ENCODE data around the gene NUP93.

NUP93 gene

DNA sequence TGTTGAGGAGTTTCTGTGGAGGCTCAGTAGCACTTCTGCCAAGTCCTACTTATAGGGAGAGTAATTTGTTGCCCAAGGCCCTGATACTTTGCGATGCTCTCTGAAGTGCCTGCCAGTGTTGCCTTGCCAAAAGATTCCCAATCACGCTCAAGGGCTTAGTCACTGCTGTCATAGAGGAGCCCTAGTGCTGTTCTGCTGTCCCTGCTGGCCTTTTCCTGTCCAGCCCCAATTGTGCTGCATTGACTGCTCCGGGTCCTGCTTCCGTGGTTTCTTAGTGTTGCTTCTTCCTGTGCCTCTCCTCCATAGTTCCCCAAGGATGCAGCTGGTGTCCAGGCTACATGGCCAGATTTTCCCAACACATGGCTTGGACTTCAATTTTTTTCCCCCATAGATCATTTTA, 13.9 kb downstream of the NUP93 start:
- DNase-seq (ENCODE audit: low read depth in 2 of 2), result no peak

DNA sequence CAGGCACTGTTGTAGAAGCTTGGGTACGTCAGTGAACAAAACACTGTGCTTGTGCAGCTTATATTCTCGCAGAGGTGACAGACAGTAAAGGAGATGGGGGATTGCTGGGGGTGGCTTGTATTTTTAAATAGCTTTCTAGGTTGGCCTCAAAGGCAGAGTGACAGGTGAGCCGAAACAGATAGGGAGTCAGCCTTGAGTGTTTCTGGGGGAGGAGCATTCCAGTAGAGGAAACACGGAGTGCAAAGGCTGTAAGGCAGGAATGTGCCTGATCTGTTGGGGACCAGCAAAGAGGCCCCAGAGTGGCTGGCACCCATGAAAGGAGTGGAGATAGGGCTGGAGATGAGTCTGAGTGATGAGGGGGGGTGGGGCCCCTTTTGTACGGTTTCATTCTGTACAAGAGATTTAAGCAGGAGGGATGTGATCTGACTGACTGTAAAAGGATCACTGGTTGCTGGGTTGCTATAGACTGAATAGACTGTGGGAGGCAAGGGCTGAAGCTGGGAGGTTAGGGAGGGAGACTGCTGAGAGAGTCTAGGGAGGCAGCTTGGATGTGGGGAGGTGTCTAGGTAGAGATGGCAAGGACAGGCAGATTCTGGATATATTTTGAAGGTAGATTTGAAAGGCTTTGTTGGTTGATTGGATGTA, 15.2 kb downstream of the NUP93 start:
- DNase-seq (ENCODE audit: low read depth in 2 of 2), result no peak

DNA sequence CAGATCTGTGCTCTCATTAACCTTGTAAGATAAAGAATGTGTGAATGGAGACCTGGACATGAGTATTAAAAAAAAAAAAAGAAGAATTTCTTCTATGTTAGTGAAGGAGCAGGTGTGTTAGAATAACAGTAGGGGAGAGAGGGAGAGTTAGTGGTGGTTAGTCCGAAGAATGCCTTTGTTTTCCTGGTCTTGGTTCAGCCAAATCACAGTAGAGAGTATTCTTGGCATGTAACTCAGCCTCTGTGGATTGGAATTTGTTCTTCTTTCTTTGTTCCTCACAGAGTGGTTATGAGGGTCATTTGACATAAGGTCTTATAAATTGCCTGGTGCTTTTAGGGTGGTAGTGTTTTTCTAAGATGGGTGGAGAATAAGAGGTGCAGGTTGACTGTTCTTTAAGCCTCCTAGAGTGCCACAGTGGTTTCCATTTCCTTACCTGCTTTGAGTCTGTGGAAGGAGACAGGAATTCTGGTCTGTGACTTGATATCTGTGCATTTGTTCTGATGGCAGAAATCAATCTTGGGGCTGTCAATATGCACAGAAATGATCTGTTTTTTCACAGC, 17.6 kb downstream of the NUP93 start:
- DNase-seq (ENCODE audit: low read depth in 2 of 2), result no peak

DNA sequence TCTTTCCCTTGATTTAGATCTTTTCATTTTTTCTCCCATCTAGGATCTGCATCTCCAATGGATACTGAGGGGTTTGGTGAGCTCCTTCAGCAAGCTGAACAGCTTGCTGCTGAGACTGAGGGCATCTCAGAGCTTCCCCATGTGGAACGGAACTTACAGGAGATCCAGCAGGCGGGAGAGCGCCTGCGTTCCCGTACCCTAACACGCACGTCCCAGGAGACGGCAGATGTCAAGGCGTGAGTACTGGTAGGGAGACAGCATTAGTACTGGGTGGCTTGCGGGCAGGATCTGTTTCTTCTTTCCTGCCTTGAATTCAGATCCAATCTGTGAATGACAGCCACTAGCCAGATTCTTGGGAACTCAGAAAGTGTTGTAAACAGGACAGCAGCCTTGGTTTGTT, 18.3 kb downstream of the NUP93 start:
- DNase-seq (ENCODE audit: low read depth in 2 of 2), result no peak

DNA sequence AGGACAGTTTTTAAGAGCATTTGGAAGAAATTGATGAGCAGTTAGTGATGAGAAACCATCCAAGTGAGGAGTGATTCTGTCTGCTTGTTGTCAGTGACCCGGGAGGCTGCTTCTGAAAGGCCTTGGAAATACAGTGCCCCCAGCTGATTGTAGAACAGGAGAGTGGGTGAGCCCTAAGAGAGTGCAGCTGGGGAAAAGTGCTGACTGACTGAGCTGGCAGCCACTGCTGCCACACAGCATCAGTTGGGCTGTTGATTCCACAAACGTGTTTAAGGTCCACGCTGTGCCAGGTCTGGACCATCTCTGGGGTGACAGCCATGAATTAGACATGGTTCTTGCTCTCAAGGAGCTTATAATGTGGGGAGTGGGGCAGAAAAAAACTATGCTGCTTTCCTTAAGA, 18.9 kb downstream of the NUP93 start:
- no peak for DNase-seq (ENCODE audit: low read depth in 2 of 2)

DNA sequence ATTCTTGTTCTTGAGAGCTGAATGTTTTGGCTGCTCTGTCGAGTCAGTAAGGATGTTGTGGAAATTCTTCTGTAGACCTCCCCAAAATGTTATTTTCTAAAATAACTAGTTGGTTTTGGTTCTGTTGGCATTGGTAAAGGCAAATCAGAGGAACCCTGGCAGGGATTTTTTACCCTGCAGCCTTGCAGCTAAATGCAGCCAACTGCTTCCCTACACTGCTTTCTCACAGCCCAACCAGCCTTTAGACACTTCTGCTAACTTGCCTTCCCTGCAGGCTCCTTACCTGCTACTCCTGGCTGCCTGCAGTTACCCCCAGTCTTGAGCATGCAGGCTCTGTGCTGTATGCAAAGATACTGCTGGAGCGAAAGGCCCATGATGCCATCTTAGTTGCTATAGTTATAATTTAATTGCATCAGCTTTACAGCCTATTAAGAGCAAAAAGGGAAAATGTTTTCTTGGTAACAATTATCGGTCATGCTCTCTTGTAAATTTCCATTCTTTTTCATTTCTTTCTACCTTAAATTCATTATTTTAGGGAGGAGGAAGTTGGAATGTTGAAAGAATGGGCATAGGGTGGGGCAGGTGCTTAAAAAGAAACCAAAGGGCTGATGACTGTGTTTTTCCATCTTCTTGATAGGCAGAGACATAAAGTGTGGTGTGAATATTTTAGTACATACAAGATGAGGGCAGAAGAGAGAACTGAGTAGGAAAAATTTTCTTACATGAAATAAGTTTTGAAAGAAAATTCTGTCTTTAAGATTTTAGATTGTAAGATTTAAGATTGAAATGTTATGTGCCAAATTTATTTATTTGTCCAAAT, 20.0 kb downstream of the NUP93 start:
- no peak for DNase-seq (ENCODE audit: low read depth in 2 of 2)

DNA sequence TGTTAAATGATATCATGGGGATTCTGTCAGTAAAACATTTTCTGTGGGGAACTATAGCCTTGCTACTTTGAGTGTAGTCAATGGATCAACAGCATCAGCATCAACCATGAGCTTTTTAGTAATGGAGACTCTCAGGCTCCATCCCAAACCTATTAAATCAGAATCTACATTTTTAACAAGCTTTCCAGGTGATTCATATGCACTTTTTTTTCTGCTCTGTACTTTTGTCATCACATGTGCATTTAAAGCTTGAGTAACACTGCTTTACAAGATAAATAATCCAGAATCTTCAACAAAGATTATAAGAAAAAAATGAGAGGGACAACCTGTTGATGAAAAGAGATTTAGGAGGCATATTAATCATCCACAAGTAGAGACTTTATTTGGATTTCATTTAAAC, 23.5 kb downstream of the NUP93 start:
- no peak for DNase-seq (ENCODE audit: low read depth in 2 of 2)

DNA sequence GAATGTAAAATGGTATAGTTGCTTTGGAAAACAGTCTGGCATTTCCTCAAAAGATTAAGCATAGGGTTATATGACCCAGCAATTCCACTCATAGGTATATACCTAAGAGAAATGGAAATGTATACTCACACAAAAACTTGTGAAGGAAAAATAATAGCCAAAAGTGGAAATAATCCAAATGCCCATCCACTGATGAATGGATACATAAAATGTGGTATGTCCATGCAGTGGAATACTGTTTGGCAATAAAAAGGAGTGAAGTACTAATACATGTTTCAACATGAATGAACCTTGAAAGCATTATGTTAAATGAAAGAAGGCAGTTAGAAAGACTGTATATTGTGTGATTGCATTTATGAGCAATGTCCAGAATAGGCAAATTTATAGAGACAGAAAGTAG, 25.1 kb downstream of the NUP93 start:
- no peak for DNase-seq (ENCODE audit: low read depth in 2 of 2)

DNA sequence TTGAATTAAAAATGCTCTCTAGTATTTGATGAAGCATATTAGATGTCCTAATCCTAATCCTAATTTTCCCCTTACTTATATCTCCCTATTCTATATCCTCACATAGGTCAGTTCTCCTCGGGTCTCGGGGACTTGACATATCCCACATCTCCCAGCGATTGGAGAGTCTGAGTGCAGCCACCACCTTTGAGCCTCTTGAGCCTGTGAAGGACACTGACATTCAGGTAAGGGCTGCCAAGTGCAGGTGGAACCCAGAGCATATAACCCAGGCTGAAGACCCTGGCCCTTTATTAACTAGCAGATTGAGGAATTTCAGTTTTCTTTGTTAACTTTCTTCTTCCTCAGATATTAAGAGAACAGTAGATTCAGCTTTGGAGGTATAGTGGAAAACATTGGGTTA, 28.5 kb downstream of the NUP93 start:
- DNase-seq (ENCODE audit: low read depth in 2 of 2), result no peak

DNA sequence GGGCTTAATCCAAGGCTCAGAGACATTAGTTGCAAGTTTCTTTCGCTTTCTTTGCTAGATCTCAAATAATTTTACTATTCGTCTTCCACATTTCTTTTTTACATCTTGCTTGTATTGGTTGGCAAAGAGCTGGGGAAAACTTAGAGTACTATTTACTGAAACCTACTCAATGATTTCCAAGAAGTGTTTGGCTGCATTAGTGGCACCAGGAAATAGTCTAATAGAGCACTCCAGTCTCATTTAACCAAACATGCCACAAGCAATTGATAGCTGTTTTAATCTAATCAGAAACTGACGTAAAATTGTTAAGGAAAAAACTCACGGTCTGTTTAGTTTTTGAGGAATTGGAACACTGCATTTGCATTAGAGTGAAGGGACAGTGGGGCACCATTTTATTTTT, 29.0 kb downstream of the NUP93 start:
- no peak for DNase-seq (ENCODE audit: low read depth in 2 of 2)

DNA sequence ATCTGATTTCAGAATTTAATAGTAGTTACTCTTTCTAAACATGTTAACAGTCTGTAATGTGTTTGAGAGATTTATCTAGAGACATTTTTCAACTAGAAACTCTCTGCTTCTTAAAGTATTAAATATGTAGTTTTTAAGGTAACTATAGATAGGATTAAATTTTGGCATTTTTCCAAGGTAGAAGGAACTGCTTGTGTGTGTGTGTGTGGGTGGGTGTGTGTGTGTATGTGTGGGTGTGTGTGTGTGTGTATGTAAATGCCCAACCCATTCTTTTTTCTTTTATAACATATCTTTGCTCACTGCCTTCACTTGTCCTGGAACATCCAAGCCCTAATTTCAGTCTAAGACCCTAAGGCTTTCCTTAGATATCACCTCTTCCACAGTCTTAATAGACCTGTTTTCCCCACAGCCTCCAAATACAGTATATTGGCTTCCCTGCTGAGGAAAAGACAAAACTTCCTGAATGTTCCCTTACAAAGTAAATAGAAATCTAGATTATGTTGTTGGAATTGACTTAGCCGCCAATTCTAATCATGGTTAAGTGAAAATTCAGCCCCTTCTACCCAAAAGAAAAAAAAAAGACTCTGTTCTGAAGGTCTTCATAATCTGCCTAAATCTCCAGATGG, 33.5 kb downstream of the NUP93 start:
- no peak for DNase-seq (ENCODE audit: low read depth in 2 of 2)

DNA sequence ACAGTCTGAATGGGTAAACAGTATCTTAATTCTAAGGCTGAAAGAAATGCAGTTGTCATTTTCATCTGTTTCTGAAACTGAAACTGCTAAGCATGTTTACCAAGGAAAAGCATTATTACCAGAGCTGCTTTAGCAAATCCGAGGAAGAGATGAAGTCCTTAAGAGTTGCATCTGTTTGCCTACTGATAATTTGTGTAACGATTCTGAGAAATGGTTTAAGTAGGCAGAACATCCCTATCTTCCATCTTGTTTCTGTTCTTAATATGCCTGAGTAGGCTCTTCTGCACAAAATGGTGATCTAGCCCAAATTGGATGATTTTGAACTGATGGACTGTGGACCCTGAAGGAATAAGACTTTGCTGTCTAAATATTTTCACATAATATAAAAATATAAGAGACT, 34.9 kb downstream of the NUP93 start:
- DNase-seq (ENCODE audit: low read depth in 2 of 2), result no peak

DNA sequence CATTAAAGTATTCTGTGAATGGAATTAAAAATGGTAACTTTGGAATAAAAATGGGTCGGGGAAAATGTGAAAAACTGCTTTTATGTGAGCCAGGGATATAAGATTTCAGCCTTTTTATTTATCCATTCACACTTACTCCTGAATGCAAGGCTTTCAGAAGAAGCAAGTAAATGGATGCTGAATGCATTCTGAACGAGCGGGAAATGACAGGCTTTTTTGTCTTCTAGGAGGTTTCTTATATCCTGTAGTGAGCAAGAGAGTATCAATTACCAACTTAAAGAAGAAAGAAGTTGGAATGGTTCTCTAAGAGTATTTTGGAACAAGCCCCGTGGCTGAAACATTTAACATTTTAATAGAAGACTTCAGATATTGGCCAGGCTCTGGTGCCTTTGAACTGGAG, 36.0 kb downstream of the NUP93 start:
- no peak for DNase-seq (ENCODE audit: low read depth in 2 of 2)

DNA sequence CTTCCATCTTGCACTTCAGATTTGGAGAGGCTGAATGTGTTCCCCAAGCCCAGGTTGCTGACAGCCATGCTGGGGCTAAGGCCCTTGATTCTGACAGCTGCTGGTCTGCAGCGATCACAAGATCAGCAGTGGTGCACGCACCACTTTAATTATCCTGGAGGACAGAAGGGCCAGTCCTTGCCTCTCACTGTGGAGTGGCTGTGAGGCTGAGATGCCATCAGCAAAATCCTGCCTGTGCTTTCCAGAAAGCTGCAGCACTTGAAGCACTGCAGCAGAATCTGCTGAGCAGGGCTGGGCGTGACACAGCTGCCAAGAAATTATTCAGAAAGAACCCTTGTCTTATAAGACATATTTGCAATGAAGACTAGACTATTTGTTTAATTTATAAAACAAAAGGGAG, 37.1 kb downstream of the NUP93 start:
- no peak for DNase-seq (ENCODE audit: low read depth in 2 of 2)

DNA sequence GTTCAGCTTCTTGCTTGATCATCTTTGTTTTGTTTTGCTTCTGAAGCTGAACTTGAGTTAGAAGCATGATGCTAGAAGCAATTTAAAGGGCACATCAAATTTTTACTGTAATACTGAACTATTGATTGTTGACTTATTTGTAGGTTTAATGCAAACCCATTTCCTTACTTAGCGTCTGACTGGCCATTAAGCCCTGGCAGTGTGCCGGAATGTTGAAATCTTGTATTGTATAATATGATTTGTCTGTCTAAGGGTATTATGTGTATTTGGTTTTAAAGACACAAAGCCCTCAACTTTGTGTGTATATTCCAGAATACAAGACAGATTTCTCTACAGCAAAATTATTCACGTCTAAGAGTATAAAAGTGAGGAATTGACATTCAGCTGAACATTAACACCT, 39.7 kb downstream of the NUP93 start:
- DNase-seq (ENCODE audit: low read depth in 2 of 2), result no peak

DNA sequence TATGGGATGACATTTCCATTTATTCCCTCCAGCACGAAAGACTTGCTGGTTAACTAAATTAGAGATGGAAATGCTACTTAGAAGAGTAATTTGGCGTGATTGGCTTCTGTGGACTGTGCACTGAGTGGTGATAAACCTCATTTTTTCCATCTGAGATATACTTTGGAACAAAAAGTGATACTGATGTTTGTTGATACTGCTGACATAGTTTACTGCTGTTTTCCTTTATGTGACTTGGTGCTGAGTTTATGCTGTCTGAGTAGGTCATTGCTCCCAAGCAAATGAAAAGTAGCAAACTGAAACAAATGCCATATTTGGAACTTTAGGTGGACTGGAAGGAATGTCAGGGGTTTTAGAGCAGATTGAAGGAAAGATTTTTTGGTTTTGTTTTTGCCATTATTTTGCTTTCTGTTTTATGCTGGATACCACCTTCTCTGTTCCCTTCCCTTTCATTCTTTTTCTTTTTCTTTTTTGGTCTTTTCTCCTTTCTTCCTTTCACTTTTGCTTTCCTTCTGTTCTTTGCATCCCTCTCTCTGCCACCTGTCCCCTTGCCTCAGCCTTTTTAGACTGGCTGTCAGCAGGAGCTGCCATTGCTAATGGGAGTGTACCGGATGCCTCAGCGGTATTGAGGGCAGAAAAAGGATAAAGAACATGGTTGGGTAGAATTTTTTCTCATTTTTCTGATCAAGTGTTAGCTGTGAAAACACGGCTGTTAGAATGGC, 41.8 kb downstream of the NUP93 start:
- no peak for DNase-seq (ENCODE audit: low read depth in 2 of 2)

DNA sequence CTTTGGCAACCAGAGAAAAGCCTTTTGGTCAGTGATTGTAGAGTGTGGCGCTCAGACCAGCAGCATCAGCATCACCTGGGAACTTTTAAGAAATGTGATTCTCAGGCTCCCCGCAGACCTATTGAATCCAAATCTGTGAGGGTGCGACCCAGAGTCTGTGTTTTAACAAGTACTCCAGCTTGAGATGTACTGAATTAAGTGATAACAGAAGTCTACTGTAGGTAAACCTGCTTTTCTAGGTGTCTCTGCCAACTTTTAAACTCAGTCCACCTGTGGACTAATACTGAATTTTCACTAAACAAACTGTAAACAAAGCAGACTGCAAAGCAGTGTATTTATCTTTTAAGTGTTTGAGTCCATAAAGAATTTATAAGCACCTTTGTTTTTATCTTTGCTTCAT, 43.6 kb downstream of the NUP93 start:
- DNase-seq (ENCODE audit: low read depth in 2 of 2), result no peak

DNA sequence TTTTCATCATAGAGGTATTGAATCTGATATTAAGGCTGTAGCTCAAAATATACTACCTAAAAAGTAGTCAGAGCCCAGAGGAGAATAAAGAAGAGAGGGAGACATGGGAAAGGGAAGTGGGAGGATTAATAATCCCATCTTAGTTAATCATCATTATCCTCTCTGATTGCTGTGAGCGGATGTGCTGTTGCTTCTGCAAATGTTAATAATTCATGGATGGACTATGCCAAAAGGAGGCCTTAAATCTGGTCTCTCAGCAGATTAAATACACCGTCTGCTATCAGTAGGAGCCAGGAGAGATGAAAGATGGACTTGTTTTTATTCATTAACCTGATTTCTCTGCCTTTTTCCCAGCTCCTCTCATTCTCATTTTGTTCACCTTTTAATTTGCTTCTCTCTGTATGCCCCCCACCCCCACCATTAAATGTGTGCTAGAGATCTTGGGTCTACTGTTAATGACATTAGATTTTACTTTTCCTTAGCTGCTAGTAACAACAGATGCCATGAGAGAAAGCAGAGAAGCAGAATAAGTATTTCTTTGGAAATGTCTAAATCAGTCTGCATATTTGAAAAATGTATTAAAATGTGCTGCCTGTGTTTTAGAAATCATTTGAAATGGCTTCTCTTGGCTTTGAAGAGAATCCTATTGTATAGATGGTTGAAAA, 44.2 kb downstream of the NUP93 start:
- DNase-seq (ENCODE audit: low read depth in 2 of 2), result no peak

DNA sequence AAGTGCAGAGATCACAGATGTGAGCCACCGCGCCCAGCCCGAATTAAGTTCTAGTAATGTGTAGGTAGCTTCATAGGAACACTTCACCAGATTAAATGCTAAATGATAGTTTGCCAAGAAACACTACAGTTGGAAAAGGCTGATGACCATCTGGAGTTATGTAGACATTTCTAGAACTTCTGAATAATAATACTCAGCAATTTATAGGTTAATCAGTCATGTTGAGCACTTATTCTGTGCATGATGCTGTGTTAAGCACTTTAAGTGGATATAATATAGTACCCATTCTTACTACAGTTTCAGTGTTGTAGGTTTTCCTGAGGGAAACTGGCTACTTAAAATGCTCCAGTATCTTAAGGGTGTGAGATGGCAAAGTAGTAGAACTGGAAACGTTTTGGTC, 45.2 kb downstream of the NUP93 start:
- DNase-seq (ENCODE audit: low read depth in 2 of 2), result no peak

DNA sequence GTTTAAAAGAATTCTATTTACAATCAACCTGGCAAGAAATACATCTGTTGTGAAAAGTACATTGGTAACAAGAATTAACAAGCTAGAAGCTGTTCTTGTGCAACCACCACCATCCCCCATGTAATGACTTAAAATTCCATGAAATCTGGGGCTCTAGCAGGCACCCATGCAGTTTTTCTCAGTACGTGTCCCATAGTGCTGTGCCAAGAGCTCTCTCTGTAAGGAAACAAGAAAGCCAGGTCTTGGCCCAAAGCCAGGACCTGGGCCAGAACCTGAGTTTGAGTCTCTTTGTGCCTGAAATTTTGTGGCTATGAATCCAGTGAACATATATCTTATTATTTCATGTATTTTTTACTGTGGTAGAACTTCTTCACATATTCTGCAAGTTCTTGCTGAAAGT, 46.6 kb downstream of the NUP93 start:
- DNase-seq (ENCODE audit: low read depth in 2 of 2), result no peak

DNA sequence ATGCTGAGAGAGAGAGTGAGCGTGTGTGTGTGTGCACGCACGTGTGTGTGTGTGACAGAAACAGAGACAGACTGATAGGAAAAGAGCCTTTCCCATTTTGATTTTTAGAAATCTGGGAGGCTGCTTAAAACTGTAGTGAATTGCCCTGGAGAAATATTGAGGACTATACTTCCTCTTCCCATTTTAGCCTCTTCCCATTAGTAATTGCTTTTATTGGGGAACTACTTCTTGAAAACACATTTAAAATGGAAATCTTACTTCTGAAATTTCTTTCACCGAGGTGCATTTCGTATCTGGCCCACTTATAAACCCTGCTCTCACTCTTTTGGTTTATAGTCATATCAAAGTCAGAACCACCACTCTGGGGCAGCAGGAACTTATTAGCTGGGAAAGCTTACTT, 47.1 kb downstream of the NUP93 start:
- no peak for DNase-seq (ENCODE audit: low read depth in 2 of 2)

DNA sequence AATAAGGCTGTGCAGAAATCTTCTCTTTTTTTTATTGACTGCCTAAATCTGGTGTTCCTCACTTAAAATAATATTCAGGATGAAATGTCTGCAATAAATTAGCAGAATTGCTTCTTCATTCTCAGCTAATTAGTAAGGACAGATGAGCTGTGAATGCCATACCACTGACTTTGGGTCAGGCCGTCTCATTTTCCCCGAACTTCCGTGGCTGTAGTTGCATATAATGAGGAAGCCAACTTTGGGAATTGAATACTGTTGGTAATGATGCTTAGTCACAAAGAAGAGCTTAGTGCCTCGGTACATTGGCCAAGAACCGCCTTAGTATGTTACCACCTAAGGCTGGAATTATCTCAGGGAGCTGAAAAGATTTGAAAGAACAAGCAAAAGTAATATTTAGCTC, 47.6 kb downstream of the NUP93 start:
- no peak for DNase-seq (ENCODE audit: low read depth in 2 of 2)

Measured in stimulated activated CD4-positive, alpha-beta T cell treated with anti-CD3 and anti-CD28 coated beads, Interleukin-12 subunit alpha, Interleukin-12 subunit beta, amount 100 ng/mL, for 24 hours (primary cell).